ENCODE results near the gene NMNAT2. TPM values are rescaled to one million over a fixed set of nuclear protein-coding genes. Genes with fewer than 3 reads are reported as not detected.

NMNAT2 gene
- total and polyA plus RNA-seq, 2 donors from 2014 or later, result 0.17 to 2.0 TPM

GRCh38 chr1:183251101-183251958, 166.8 kb downstream of the NMNAT2 start:
- H3K9me3 ChIP-seq (ENCODE audit: control insufficient read depth in 2 of 3, insufficient read depth in 1 of 3, low read length in 3 of 3), result peaks cover 0 to 6% (median 0%) of the 10 kb centered on the region in 3 donors
- no peak overlapping the region for H3K27ac ChIP-seq (ENCODE audit: low read depth in 2 of 2, low read length in 2 of 2)
- H3K9ac ChIP-seq (ENCODE audit: low read length in 3 of 3), result no peak overlapping the region
- no peaks in the 10 kb centered on the region for H3K27me3 ChIP-seq (ENCODE audit: control insufficient read depth, insufficient read depth, low read length)
- TF ChIP-seq CTCF (IDR thresholded peaks at IDR 0.05; ENCODE audit: borderline replicate concordance, extremely low read depth, insufficient read depth), result no peak
- FAIRE-seq (no peak), DNase-seq (no peak)
- H3K36me3 ChIP-seq (ENCODE audit: control insufficient read depth in 2 of 3, insufficient read depth in 3 of 3, low read length in 3 of 3), result no peaks in the 10 kb centered on the region
- no peaks in the 10 kb centered on the region for H3K4me1 ChIP-seq (ENCODE audit: control insufficient read depth in 2 of 3, insufficient read depth in 2 of 3, low read depth in 1 of 3, low read length in 3 of 3)
- H3K4me3 ChIP-seq (ENCODE audit: low read length in 3 of 3), result no peak overlapping the region
- intact Hi-C loops (cut with DNase I), result no loop called here

GRCh38 chr1:183249941-183250452, 168.2 kb downstream of the NMNAT2 start:
- intact Hi-C loops (cut with DNase I), result no loop called here
- no peak overlapping the region for H3K9ac ChIP-seq (ENCODE audit: low read length in 3 of 3)
- no peaks in the 10 kb centered on the region for H3K27me3 ChIP-seq (ENCODE audit: control insufficient read depth, insufficient read depth, low read length)
- H3K9me3 ChIP-seq (ENCODE audit: control insufficient read depth in 2 of 3, insufficient read depth in 1 of 3, low read length in 3 of 3), result peaks cover 0 to 3% (median 0%) of the 10 kb centered on the region in 3 donors
- DNase-seq, result no peak
- H3K36me3 ChIP-seq (ENCODE audit: control insufficient read depth in 2 of 3, insufficient read depth in 3 of 3, low read length in 3 of 3), result no peaks in the 10 kb centered on the region
- TF ChIP-seq CTCF (IDR thresholded peaks at IDR 0.05; ENCODE audit: borderline replicate concordance, extremely low read depth, insufficient read depth), result no peak
- H3K27ac ChIP-seq (ENCODE audit: low read depth in 2 of 2, low read length in 2 of 2), result no peak overlapping the region
- H3K4me3 ChIP-seq (ENCODE audit: low read length in 3 of 3), result no peak overlapping the region
- no peak for FAIRE-seq
- no peaks in the 10 kb centered on the region for H3K4me1 ChIP-seq (ENCODE audit: control insufficient read depth in 2 of 3, insufficient read depth in 2 of 3, low read depth in 1 of 3, low read length in 3 of 3)

- TF ChIP-seq CTCF (IDR thresholded peaks at IDR 0.05; ENCODE audit: borderline replicate concordance, extremely low read depth, insufficient read depth), result no peak
- no peaks in the 10 kb centered on the region for H3K9me3 ChIP-seq (ENCODE audit: control insufficient read depth in 2 of 3, insufficient read depth in 1 of 3, low read length in 3 of 3)
- intact Hi-C loops (cut with DNase I), result no loop called here
- no peaks in the 10 kb centered on the region for H3K4me1 ChIP-seq (ENCODE audit: control insufficient read depth in 2 of 3, insufficient read depth in 2 of 3, low read depth in 1 of 3, low read length in 3 of 3)
- H3K27me3 ChIP-seq (ENCODE audit: control insufficient read depth, insufficient read depth, low read length), result no peaks in the 10 kb centered on the region
- no peak overlapping the region for H3K4me3 ChIP-seq (ENCODE audit: low read length in 3 of 3)
- FAIRE-seq, result no peak
- H3K9ac ChIP-seq (ENCODE audit: low read length in 3 of 3), result no peak overlapping the region
- no peaks in the 10 kb centered on the region for H3K36me3 ChIP-seq (ENCODE audit: control insufficient read depth in 2 of 3, insufficient read depth in 3 of 3, low read length in 3 of 3)
- H3K27ac ChIP-seq (ENCODE audit: low read depth in 2 of 2, low read length in 2 of 2), result no peak overlapping the region
- DNase-seq, result no peak
Observed at GRCh38 chr1:183248989-183249691, 169.0 kb downstream of the NMNAT2 start.
